HG02852 (cell line): ENCODE results near the gene ZNF311.

Experiments
- ATAC-seq: cut with Tn5 transposase; IDR thresholded peaks from one replicate; pipeline ENCODE4 v1.9.1; 2021; ENCODE audit warnings: mild to moderate bottlenecking, moderate library complexity; ENCODE audit not compliant: unreplicated experiment

ZNF311 gene

DNA sequence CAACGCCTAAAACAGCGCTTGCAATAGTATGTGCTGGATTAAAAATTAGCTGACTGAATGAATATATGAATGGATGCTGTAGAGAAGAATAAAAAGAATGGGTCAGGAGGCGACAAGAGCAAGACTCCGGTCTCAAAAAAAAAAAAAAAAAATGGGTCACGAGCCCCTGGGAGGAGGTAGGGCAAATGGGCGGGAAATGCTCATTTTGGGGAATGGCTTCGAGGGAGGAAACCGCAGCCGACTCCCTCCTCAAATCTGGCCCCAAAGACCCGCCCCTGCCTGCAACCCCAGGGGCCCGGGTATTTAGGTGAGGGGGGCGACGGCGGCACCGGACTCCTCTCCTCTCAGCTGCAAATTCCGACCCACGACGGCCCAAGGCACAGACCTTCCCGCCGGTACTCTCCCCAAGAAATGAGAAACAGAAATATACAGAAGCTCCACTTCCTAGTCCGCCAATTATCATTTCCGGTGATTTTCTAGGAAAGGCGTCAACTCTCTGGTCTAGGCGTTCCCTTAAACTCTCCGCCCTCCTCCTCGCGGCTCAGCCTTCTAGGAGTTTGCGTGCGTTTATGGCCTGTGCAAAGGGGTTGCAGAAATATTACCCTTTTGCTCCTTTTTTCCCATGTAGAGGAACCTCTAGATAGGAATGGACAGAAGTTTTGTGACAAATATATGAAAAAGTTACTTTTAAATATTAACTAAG lies at the start of gene ZNF311:
ZNF311 (minus strand) TSS at position 133 of the 703 bp plus-strand sequence. CDS start 1,361 bp downstream, outside the sequence.
- no peak for ATAC-seq

DNA sequence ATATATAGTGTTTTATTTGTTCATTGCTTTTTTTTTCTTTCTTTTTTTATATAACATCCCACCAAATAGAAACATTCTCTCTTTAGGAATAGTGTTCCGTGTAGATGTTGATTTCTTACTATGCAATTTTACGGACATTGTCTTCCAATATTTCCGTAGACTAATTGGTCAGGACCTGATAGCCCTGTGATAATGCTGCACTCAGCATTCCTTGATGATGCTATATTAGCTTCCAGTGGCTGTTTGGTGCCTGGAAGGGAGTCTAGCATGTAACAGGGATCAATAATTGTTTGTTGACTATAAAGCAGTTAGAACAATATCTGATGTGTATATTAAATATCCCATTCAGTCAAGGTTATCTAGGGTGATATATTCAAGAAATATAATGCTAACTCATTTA lies 46.6 kb upstream of the ZNF311 start:
- no peak for ATAC-seq

DNA sequence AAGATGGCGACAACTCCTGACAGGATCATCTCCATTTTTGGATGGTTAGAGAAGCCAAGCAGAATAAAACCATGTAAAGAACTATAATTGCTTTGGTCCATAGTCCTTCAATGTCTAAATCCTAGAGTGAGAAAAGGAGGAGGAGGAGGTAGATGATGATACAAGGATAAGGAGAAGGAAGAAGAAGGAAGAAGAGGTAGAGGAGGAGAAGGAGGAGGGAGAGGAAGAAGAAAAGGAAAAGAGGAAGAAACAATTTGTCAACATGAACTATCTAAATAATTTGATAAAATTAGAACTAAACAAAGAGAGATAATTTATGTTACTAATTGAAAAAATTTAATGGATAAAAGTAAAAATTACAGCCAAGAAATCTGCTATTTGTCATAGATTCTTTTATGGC lies 40.0 kb upstream of the ZNF311 start, which contains the start of gene OR2W1:
OR2W1 (minus strand) TSS at position 101 of the 400 bp plus-strand sequence; CDS start at position 101, 0 bp downstream.
- ATAC-seq, result no peak

DNA sequence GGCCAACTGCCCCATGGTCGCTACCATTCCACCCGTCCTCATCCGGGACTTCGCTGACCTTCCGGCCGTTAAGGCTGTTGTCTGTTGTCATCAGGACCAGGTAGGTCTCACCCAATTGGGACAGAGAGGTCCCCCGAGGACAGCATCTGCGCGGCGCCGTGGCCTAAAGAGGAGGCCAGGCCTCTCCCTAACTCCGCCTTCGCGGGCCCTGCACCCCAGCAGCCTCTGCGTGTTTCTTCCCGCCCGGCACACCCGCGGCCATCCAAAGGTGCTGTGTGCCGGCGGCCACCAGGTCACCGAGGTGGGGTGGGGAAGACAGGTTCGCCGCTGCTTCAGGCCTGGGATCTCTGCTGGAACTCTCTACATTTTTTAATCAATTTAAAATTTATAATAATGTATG lies 30.8 kb upstream of the ZNF311 start:
- no peak for ATAC-seq

DNA sequence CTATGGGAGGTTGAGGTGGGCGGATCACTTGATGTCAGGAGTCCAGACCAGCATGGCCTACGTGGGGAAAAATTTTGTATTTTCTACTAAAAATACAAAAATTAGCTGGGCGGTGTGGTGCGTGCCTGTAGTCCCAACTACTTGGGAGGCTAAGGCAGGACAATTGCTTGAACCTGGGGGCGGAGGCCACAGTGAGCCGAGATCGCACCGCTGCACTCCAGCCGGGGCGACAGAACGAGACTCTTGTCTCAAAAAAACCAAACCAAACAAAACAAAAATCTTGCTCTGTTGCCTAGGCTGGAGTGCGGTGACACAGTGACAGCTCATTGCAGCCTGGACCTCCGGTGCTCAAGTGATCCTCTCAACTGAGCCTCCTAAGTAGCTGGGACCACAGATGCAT lies 23.7 kb upstream of the ZNF311 start:
- ATAC-seq, result no peak

DNA sequence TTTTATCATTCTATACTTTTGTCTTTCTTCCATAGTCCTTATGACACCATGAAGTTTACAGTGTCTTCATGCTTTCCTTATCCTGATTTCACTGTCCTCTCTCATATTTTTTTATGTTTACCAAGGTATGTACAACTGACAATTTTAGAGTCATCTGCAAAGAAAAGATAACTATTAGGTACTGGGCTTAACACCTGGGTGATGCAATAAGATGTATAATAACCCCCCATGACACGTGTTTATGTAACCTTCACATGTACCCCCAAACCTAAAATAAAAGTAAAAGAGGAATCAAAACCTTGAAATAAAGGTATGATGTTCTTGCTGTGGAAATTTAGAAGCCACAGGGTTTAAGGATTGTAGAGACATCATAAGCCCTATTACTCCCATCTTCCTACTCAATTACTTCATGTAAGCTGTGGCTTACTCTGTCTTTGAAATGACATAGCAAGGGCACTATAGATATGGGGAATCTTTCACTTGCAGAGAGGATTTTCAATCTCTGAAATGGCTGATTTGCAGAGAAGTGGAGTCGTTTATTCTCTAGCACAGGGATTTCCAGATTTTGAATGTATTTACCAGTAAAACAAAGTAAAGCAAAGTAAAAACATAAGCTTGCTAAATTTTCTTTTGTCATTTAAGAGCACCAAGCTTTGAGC lies 20.9 kb upstream of the ZNF311 start:
- no peak for ATAC-seq

DNA sequence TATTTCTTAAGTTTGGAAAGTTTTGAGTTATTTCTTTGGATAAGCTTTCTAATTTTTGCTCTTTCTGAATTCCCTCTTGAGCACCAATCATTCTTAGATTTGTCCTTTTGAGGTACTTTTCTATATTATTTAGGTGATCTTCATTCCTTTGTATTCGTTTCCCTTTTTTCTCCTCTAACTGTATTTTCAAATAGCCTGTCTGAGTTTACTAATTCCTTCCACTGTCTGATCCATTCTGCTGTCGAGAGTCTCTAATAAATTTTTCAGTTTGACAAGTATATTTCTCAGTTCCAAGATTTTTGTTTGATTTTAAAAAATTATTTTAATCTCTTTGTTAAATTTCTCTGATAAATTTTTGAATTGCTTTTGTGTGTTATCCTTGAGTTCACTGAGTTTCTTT lies 16.3 kb upstream of the ZNF311 start:
- ATAC-seq, result no peak

DNA sequence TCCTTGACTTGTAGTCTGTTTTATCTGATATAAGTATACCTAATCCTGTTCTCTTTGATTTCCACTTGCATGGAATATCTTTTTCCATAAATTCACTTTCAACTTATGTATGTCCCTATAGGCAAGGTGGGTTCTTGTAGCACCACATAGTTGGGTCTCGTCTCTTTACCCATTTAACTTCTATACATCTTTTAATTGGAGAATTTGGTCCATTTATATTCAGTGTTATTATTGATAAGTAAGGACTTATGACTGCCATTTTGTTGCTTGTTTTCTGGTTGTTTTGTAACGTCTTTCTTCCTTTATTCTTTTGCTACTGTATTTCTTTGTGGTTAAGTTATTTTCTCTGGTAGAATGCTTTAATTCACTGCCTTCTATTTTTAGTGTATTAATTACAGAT lies 14.5 kb upstream of the ZNF311 start:
- ATAC-seq, result no peak

DNA sequence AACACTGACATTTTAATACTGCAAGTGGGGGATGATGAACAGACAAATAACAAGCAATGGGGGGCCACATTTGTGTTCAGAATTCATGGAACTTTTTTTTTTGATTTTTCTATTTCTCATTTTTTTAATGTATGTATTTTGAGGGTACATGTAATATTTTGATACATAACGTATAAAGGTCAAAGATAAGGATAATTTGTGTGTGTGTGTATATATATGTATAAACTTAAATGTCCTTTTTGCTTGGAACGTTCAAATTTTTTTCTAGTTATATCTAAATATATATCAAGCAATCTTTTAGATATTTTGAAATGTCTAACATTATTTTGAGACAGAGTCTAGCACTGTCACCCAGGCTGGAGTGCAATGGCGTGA lies 12.3 kb upstream of the ZNF311 start:
- no peak for ATAC-seq

DNA sequence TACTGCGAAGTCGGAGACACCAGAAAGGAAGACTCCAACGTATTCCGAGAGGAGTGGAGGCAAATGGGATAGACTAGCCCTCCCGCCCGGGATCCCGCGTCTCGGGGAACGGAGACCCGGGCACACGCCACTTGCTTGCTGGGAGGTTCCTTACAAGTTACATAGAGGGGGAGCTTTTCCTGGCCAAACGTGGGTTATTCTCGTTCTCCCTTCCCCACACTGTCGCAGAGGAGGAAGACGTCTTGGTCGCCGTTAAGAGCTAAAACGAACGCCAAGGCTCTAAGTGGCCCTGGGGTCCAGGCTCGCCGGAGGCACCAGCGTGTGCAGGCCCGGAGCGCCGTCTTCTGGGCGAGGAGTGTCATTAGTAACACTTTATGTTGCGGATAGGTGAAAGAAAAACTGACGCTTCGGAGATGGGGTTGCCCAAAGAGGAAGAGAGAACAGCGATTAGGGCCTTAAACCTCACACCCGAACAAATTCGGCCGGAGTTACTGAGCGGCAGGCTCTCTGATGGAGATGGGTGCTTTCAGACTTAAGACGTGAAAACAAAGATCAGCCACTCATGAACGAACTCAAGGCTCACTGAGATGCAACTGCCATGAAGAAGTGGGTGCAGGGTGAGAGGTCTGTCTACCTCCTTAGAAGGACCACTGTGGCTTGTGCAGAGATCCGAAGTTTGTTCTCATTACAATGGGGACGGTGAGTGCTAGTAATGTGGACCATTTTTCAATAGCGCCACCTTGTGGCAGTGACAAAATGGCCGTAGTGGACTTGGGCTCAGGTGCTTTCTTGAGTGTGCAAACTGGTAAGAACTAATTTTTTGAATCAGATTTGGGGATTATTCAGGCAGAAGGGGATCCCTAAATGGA lies 11.7 kb upstream of the ZNF311 start:
- peak; percentile 84 for ATAC-seq

DNA sequence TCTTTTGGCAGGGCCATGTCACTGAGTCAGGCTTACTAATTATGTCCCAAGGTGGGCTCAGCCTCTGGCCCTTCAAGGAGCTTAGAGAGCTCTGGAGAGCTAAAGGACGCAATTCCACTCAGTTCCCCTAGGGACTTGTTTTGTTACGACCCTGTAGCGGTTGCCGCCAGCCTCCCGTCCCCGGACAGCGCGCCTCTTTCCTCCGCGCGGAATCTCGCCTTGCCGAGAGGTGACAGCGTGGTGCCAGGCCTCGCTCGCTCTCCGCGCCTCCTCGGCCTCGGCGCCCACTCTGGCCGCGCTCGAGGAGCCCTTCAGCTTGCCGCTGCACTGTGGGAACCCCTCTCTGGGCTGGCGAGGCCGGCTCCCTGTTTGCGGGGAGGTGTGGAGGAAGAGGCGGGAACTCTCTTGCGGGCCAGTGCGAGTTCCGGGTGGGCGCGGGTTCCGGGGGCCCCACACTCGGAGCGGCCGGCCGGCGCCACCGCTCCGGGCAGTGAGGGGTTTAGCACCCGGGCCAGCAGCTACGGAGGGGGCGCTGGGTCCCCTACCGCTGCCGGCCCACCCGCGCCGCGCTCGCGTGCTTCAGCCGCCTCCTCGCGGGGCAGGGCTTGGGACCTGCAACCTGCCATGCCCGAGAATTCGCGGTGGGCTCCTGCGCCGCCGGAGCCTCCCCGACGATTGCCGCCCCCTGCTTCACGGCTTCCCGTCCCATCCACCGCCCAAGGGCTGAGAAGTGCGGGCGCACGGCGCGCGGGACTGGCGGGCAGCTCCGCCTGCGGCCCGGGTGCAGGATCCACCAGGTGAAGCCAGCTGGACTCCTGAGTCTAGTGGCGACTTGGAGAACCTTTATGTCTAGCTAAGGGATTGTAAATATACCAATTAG lies 9.9 kb upstream of the ZNF311 start:
- ATAC-seq, result no peak

DNA sequence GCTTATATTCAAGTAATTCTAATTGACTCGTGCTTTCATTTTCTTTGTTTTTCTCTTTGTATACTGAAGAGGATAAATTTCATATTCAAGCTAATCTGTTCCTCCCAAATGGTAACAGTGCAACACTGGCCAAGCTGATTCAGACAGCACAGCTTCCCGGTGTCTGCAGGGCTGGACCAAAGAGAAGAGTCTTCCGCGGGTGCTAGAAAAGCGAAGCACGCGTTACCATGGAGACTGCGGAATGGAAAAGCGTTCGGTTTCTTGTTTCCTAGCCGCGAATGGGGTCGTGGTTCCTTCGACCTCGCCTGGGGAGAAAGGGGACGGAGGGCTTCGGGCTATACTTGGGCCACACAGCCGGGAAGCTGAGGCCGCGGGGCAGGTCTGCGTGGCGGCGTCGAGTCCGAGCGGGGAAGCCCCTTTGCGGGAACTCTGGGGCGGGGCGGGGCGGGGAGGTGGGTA lies 6.2 kb upstream of the ZNF311 start:
- ATAC-seq, result no peak

DNA sequence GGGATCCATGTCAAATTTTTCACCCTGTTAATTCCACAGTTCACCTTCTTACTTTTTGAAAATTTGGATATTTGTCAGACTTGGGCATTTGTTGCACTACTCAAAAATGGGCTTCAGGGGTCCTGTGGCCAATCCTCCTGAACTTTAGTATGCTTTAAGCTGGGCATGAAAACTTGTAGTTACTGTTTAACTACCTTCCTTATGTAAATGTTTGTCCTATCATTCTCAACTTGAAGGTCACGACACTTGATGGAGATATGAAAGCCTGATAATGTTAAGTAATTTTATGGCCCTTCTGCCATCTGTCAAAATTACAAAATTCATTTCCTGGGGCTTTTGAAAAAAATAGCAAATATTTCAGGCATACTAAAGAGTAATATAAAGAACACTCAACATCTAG lies 4.2 kb upstream of the ZNF311 start:
- no peak for ATAC-seq

DNA sequence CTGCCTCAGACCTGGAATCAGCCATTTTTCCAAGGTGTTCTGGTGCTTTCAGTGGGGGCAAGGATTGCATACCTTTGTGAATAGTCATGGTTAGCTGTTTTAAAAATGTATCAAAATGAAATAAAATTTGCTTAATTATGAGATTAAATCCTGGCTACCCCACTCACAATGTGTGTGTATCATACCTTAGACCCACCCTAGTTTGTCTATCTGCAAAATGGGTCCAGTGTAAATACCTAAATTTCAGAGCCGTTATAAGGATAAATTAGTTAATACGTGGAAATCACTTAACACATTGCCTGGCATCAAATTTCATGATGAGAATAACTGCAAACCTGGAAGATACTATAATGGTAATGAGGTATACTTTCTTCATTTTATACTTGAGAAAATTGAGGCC lies 3.0 kb upstream of the ZNF311 start:
- no peak for ATAC-seq

DNA sequence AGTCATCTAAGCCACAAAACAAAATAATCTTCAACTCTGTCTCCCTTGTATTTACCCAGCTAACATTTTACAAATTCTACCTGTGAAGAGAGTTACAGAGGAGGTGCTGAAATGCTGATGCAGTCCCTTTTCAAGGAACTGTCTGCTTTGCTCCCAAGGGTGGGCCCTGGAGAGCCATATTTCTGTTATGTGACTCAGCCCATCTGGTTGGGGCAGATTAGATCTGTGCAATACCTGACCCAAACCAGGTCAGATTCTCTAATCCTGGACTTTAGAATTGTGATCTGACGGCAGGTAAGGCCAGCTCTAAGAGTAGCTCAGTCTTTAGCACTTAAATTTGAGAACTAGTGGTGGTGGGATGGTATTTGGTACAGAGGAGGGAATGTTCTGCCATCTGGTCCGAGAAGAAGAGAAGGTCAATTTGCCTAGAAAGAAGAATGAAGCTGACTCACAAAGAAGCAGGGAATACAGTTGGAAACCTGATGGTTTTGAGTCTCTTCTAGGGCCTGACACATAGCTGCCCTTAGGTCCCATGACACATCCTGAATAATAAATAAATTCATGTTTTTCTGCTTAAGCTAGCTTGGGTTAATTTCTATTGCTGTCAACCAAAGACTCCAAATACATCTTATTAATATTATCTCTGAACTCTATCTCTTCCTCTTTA lies 8.1 kb downstream of the ZNF311 start:
- no peak for ATAC-seq

DNA sequence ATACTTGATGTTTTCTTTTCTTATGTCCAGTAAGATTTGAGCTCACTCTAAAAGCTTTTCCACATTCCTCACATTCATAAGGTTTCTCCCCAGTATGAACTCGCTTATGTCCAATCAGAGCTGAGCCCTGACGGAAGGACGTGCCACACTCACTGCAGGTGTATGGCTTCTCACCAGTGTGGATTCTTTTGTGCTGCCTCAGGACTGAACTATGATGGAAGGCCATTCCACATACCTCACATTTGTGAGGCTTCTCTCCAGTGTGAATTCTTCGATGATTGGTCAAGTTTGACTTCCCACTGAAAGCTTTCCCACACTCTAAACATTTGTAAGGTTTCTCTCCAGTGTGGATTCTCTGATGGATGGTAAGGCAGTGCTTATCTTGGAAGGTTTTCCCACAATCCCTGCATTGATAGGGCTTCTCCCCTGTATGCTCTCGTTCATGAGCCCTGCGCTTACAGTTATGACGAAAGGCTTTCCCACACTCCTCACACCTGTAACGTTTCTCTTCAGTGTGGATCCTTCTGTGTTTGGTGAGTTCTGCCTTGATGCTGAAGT lies 9.9 kb downstream of the ZNF311 start:
- ATAC-seq, result no peak

DNA sequence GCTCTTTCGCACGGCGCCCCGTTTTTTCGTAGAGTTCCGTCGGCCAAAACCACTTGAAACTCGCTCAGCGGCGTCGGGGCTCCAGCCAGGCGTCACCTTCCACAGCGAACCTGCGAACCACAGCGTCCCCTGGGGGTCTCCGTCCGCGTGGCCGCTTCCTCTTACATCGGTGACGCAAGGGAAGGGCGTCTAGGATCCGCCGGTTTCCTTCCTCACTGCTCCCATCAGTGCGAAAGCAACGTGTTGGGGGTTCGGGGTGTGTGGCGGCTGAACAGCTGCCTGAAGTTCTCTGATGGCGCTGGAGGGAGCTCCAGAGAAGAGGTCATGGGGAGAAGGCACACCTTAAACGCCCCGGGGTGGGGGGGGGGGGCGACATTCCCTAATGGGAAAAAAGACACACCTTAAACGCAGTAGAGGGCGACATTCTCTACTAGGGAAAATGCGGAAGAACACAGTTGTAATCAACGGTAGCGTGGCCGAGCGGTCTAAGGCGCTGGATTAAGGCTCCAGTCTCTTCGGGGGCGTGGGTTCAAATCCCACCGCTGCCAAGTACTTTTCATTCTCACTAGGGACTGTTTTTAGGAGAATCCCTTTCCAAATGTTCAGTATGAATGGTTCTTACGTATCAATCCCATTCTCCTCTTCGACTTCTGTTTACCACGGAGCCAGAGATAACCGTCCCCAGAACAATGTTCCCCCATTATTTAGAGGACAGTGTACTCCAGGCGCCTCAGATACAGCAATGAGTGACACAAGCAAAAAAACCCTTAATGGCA lies 16.4 kb downstream of the ZNF311 start:
- ATAC-seq, result no peak

DNA sequence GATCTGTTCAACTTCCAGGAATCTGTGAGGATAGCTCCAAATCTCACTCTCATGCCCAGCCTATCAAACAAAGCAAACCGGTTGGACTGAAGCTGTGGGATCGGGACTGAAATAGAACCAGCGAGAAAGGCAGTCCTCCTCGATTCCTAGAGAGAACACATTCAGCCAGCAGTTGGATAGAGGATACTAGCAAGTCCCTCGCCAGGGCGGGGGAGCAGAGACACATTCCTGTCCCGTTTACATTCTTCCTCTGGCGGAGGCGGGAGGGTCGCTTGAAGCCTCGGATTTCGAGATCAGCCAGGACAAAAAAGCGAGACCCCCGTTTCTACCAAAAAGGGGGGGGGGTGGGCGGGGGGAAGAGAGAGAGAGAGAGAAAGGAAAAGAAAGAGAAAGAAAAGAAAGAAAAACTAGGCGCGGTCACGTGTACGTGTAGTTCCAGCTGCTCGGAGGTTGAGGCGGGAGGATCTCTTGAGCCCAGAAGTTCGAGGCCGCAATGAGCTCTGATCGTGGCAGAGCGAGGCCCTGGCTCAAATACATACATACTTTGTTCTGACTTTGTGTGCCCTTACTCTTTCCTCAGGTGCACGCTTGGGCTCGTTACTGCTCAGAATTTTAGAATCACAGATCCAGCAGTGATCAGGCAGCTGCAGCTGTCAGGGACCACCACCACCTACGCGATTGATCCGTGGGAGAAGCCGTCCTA lies 19.5 kb downstream of the ZNF311 start:
- no peak for ATAC-seq
